ENCODE data around the gene IGF1. TPM values are rescaled to one million over a fixed set of nuclear protein-coding genes. Genes with fewer than 3 reads are reported as not detected.
A peak's percentile ranks its signal among the peaks of the same experiment; 100 is the strongest.

The IGF1 gene
- total RNA-seq (10 to 100 TPM in 7 of 9 donors, 1 to 10 TPM in 2; 5.2 to 30.3 (median 15.6) TPM), polyA plus RNA-seq (1 to 10 TPM; 1.9 to 3.9 TPM)
- long read RNA-seq, donor 1, full-length matches to known transcripts = 3 of 5 reads
- long read RNA-seq, donor 1, partial matches to known transcripts = 0 of 5 reads
- long read RNA-seq, donor 1, other reads (novel, unspliced or antisense) = 2 of 5 reads
- long read RNA-seq, donor 2, full-length matches to known transcripts = 11 of 14 reads
- long read RNA-seq, donor 2, partial matches to known transcripts = 0 of 14 reads
- long read RNA-seq, donor 2, other reads (novel, unspliced or antisense) = 3 of 14 reads
- long read RNA-seq, donor 3, full-length matches to known transcripts = 3 of 6 reads
- long read RNA-seq, donor 3, partial matches to known transcripts = 0 of 6 reads
- long read RNA-seq, donor 3, other reads (novel, unspliced or antisense) = 3 of 6 reads

- Histone ChIP-seq H3K4me3 (peak within 1 kb of the TSS; percentile 1 to 58 (median 42)), H3K36me3 (no peaks in the 10 kb centered on the region), H3K27me3 (peaks cover 0 to 3% (median 0%) of the 10 kb centered on the region in 9 donors), H3K9me3 (peaks cover 0 to 7% (median 0%) of the 10 kb centered on the region in 12 donors), H3K4me1 (peaks cover 0 to 21% (median 4%) of the 10 kb centered on the region in 12 donors), H3K27ac (peak within 1 kb of the TSS in 10 of 12 donors; percentile 9 to 75 (median 43))
- DNase-seq (no peak), ATAC-seq (peak in 3 of 4 donors; percentile 66 to 71 (median 67))
- TF ChIP-seq, protein P1, sequence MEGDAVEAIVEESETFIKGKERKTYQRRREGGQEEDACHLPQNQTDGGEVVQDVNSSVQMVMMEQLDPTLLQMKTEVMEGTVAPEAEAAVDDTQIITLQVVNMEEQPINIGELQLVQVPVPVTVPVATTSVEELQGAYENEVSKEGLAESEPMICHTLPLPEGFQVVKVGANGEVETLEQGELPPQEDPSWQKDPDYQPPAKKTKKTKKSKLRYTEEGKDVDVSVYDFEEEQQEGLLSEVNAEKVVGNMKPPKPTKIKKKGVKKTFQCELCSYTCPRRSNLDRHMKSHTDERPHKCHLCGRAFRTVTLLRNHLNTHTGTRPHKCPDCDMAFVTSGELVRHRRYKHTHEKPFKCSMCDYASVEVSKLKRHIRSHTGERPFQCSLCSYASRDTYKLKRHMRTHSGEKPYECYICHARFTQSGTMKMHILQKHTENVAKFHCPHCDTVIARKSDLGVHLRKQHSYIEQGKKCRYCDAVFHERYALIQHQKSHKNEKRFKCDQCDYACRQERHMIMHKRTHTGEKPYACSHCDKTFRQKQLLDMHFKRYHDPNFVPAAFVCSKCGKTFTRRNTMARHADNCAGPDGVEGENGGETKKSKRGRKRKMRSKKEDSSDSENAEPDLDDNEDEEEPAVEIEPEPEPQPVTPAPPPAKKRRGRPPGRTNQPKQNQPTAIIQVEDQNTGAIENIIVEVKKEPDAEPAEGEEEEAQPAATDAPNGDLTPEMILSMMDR (IDR thresholded peaks at IDR 0.05) = peak in 1 of 12 donors; percentile 33
- no peak for TF ChIP-seq POLR2A (IDR thresholded peaks at IDR 0.05)
- WGBS, 4 donors = 26 to 40% (median 33%) methylated on average over 2 of the region's 2 CpGs
- intact Hi-C loops (cut with DNase I) = loop anchor here in 8 of 10 donors (5.0 to 10.0 kb wide), 5 partner anchors 186 to 543 kb away; no protein-coding TSS in a partner anchor
Observed at GRCh38 chr12:102480406-102480805, at the start of gene IGF1. TSS of gene IGF1 (minus strand) at chr12:102480563. CDS start at chr12:102480381, 182 bp downstream.

GRCh38 chr12:102528111-102528510, 47.7 kb upstream of the IGF1 start:
- H3K4me1 ChIP-seq = no peaks in the 10 kb centered on the region
- H3K27me3 ChIP-seq = peaks cover 0 to 4% (median 0%) of the 10 kb centered on the region in 9 donors
- H3K27ac ChIP-seq = no peak overlapping the region
- DNase-seq (no peak), ATAC-seq (no peak)
- no peaks in the 10 kb centered on the region for H3K36me3 ChIP-seq
- peaks cover 0 to 2% (median 0%) of the 10 kb centered on the region in 12 donors for H3K9me3 ChIP-seq
- no peak overlapping the region for H3K4me3 ChIP-seq
- intact Hi-C loops (cut with DNase I) = no loop called here
- no peak for TF ChIP-seq POLR2A (IDR thresholded peaks at IDR 0.05)
- TF ChIP-seq, protein P1 (IDR thresholded peaks at IDR 0.05) = no peak

DNA sequence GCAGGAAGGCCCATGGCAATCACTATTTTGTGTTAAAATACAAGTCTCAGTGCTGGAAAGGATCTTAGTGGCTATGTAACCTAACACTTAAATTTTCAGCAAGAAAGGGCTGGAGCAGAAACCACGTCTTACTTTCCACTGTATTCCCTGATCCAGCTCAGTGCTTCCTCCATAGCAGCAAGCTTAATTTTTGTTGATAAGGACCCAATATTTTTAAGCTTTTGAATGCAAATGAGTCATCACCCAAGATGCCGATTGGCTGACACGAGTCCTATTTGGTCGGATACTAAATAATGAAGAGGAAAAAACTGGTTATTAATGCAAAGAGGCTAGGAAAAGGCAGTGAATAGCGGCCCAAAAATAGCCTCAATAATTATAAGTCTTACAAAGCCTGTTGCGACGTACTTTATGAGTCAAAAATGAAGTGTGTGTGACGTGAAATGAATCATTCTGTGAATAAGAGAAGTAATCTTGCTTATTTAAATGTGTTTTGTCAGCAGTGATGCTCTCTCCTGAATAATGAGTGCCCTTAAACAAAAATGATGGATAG, 46.9 kb upstream of the IGF1 start:
- no peak for DNase-seq
- H3K4me3 ChIP-seq = no peak overlapping the region
- TF ChIP-seq POLR2A (IDR thresholded peaks at IDR 0.05) = no peak
- TF ChIP-seq, protein P1 (IDR thresholded peaks at IDR 0.05) = no peak
- intact Hi-C loops (cut with DNase I) = no loop called here
- 71 to 80% (median 75%) methylated on average over 8 of the region's 8 CpGs for WGBS, 4 donors
- no peaks in the 10 kb centered on the region for H3K36me3 ChIP-seq
- peaks cover 0 to 4% (median 0%) of the 10 kb centered on the region in 9 donors for H3K27me3 ChIP-seq
- no peaks in the 10 kb centered on the region for H3K4me1 ChIP-seq
- no peak overlapping the region for H3K27ac ChIP-seq
- H3K9me3 ChIP-seq = peaks cover 0 to 2% (median 0%) of the 10 kb centered on the region in 12 donors
- no peak for ATAC-seq

DNA sequence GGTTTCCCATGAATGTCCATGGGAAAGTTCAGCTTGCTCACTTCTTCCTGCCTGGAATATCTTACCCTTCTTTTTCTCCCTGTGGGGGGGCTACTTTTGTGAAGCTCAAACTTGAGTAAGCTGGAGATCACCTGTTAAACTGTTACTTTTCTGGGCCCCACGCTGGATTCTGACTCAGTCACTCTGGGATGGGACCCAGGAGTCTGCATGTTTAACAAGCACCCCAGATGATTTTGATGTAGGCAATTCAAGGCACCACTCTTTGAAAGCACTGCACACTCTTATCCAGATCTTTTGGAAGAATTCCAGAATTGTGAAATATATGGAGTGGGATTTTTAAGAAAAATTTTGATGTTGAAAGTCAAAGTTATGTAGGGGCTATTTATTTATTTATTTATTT, 46.3 kb upstream of the IGF1 start:
- Histone ChIP-seq H3K27me3 (peaks cover 0 to 4% (median 0%) of the 10 kb centered on the region in 9 donors), H3K4me3 (no peak overlapping the region), H3K4me1 (no peaks in the 10 kb centered on the region), H3K9me3 (peaks cover 0 to 2% (median 0%) of the 10 kb centered on the region in 12 donors), H3K36me3 (no peaks in the 10 kb centered on the region), H3K27ac (no peak overlapping the region)
- TF ChIP-seq, protein P1 (IDR thresholded peaks at IDR 0.05) = no peak
- TF ChIP-seq POLR2A (IDR thresholded peaks at IDR 0.05) = no peak
- intact Hi-C loops (cut with DNase I) = no loop called here
- ATAC-seq = no peak
- 50 to 72% (median 64%) methylated on average over 1 of the region's 1 CpG for WGBS, 4 donors
- DNase-seq = no peak
